GM19372 (cell line): ENCODE measurements around the gene PNN.
"Not testable (repeated sequence)": the region's sequence is repeated elsewhere in the genome, so short reads cannot be mapped to it uniquely, and the experiment has no call there.

ENCODE experiments used
- ATAC-seq: cut with Tn5 transposase; IDR thresholded peaks from one replicate; pipeline ENCODE4 v1.9.1; 2021; ENCODE audit warnings: mild to moderate bottlenecking, low read depth, moderate library complexity; ENCODE audit not compliant: unreplicated experiment

Gene PNN

DNA sequence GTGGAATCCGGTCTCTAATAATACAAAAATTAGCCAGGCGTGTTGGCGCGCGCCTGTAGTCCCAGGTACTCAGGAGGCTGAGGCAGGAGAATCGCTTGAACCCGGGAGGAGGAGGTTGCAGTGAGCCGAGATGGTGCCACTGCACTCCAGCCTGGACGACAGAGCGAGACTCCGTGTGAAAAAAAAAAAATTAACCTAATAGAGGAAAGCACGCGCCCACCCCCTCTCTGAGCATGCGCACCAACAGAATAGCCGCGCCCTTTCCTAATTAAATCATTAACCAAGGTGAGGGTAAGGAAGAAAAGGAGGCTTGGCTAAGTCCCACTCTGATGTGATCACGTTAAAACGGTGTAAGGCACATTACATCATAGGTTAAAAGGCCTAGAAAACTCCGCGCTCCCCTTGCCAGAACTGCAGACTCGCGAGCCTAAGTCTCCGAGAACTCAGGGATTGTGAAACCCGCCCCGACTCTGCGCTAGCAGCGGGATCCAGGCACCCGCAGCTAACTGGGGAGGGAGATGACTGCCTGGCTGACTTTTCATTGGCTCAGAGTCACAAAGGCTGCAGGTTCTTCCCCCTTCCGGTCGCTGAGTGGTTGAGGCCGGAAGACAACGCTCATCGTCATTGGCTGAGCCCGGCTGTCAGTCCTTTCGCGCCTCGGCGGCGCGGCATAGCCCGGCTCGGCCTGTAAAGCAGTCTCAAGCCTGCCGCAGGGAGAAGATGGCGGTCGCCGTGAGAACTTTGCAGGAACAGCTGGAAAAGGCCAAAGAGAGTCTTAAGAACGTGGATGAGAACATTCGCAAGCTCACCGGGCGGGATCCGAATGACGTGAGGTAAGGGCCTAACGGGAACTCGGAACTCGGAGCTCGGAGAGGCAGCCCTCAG, at the start of gene PNN:
TSS of gene PNN (plus strand) at position 695 of the 885 bp plus-strand sequence. CDS start at position 721, 26 bp downstream.
- peak; percentile 88 for ATAC-seq

DNA sequence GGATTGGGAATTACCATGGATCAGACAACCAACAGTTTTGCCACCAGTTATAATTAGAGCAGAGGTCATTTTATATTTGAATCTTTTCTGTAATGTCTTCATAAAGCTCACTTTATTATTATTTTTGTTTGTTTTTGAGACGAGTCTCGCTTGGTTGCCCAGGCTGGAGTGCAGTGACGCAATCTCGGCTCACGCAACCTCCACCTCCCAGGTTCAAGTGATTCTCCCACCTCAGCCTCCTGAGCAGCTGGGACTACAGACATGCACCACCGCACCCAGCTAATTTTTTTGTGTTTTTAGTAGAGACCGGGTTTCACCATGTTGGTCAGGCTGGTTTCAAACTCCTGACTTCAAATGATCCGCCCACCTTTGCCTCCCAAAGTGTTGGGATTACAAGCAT, 37.2 kb upstream of the PNN start:
- ATAC-seq: not testable (repeated sequence)

DNA sequence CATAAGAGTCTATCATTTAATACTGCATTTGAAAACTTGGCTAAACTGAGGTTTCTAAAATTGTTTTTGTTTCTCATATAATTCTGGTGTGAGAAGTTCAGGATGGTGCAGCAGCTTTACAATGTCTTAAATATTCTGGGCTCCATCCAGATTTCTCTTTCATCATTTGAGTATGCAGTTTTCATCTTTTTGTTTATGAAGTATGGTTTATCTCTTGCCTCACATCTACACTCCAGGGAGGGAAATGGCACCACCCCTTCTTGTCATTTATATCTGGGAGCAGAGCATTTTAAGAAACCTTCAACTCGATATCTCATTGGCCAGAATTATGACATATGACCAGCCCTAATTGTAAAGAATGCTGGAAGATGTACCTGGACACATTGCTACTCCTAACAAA, 36.6 kb upstream of the PNN start:
- ATAC-seq: no peak

DNA sequence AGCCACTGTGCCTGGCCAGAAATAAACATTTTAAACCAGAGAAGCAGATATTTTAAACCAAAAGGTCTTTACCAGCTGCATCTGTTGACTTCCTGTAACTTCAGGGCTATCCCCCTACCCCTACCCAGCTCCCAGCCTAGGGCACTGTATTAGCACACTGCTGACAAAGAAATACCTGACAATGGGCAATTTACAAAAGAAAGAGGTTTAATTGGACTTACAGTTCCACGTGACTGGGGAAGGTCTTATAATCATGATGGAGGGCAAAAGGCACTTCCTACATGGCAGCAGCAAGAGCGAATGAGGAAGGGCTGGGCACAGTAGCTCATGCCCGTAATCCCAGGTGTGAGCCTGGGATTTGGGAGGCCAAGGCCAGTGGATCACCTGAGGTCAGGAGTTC, 34.9 kb upstream of the PNN start:
- no peak for ATAC-seq

DNA sequence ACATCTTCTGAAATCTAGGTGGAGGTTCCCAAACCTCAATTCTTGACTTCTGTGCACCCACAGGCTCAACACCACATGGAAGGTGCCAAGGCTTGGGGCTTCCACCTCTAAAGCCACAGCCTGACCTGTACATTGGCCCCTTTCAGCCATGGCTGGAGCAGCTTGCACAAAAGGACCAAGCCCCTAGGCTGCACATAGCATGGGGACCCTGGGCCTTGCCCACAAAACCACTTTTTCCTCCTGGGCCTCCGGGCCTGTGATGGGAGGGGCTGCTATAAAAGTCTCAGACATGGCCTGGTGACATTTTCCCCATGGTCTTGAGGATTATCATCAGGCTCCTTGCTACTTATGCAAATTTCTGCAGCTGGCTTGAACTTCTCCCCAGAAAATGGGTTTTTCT, 33.4 kb upstream of the PNN start:
- not testable (repeated sequence) for ATAC-seq

DNA sequence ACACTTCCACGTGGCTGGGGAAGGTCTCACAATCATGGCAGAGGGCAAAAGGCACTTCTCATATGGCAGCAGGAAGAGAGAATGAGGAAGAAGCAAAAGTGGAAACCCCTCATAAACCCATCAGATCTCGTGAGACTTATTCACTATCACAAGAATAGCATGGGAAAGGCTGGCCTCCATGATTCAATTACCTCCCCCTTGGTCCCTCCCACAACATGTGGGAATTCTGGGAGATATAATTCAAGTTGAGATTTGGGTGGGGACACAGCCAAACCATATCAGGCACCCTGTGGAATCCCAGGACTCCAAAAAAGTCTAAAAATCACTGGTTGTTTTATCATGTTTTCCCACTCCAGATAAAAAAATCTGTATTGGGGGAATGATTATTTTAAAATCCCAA, 31.8 kb upstream of the PNN start:
- ATAC-seq: not testable (repeated sequence)

DNA sequence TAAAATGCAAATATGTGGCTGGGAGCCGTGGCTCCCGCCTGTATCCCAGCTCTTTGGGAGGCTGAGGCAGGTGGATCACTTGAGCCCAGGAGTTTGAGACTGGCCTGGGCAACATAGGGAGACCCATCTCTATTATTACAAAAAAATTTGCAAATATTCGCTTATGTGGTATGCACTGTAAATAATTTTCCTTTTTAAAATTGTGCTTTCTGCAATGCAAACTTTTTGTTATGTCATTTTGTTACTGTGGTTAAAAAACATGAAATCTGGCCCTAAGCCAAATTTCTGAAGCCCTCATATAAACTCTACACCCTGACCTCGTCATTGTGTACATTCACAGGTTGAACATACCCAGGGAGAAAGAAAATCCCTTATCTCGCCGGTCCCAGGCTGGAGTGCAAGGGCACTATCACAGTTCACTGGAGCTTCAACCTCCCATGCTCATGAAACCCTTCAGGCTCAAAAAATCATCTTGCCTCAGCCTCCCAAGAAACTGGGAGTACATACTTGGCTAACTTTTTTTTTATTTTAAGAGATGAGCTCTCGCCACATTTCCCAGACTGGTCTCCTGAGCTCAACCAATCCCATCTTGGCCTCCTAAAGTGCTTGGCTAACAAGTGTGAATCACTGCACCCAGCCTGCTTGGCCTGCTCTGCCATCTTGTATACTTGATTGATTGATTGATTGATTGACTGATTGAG, 29.6 kb upstream of the PNN start:
- ATAC-seq: no peak

DNA sequence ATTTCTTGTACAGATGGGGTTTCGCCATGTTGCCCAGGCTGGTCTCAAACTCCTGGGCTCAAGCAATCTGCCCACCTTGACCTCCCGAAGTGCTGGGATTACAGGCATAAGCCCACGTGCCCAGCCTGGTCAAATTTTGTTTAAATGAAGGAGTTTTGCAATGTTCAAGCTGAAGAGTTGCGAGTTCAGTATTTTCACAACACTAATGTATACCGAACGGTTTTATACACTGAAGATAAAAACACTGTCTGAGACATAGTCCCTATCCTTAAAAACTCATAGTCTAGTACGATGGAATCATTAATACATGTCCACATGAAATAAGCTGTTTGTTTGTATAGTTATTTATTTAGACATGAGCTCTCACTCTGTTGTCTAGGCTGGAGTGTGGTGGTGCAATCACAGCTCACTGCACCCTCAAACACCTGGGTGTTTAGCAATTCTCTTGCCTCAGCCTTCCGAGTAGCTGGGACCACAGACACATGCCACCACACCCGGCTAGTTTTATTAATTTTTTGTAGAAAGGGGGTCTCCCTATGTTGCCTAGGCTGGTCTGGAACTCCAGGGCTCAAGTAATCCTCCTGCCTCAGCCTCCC, 20.4 kb upstream of the PNN start:
- no peak for ATAC-seq

DNA sequence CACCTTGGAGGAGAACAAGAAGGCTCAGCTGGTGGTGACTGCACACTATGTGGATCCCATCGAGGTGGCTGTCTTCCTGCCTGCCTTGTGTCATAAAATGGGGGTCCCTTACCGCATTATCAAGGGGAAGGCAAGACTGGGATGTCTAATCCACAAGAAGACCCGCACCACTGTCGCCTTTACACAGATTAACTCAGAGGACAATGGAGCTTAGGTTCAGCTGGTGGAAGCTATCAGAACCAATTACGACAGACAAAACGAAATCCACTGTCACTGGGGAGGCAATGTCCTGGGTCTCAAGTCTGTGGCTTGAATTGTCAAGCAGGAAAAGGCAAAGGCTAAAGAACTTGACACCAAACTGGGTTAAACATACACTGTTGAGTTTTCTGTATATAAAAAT, 17.6 kb upstream of the PNN start:
- ATAC-seq: no peak

DNA sequence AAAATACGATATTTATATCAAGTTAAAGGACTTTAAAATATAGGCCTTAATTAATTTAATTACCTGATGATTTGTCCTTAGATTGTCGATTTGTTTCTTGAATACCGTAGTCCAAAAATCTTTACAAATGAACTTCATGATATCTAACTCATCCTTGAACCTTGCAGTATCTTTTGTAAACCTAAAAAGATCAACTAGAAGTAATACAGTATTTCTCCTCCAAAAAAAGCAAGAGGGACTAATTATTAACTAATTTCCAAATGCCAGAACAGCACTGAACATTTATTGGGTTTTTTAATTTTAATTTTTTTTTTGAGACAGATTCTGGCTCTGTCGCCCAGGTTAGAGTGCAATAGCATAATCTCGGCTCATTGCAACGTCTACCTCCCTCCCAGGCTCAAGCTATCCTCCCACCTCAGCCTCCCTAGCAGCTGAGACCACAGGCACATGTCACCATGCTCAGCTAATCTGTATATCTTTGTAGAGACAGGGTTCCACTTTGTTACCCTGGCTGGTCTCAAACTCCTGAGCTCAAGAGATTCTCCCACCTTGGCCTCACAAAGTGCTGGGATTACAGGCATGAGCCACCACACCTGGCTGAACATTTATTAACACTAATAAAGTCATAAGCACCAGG, 16.7 kb upstream of the PNN start:
- ATAC-seq: no peak

DNA sequence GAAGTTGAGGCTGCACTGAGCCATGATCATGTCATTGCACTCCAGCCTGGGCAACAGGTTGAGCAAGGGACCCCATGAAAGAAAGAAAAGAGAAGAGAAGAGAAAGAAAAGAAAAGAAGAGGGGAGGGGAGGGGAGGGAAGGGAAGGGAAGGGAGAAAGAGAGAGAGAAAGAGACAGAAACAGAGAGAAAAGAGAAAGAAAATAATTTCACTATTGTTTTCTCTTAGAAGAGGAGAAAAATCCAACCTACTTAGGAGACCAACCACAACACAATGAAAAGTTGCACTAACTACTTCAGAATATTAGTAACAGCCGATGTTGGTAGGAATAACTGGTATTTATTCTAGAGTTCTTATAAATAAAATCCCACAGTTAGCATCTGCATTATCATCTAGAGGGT, 14.6 kb upstream of the PNN start:
- ATAC-seq: no peak

DNA sequence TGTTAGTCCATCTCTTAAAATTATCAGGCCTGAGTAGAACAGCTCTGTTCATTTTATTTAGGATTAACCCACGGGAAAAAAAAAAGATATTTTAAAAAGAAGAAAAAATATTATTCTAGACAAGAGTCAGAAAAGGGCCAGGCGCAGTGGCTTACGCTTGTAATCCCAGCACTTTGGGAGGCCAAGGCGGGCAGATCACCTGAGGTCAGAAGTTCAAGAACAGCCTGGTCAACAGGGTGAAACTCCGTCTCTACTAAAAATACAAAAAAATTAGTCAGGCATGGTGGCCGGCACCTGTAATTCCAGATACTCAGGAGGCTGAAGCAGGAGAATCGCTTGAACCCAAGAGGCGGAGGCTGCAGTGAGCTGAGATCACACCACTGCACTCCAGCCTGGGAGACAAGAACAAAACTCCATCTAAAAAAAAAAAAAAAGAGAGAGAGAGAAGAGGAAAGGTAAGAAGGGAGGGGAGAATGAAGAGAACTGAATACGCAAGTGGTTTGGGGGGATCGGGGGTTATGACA, 7.2 kb upstream of the PNN start:
- ATAC-seq: not testable (repeated sequence)

DNA sequence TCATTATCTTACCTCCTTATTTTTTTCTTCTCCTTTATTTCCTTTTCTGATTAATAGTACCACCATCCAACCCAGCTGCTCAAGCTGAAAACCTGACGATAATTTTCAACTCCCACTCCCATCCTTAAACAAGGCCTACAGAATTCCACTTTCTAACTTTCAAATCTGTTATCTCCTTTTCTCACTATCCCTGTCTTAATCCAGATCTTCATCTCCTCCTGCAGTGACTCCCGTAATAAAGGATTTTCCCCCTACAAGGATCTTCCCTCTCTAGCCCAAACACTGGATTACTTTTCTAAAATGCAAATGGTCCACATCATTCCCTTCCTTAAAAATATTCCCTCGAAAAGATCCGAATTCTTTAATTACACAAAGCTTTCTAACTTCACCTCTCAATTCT, 6.5 kb upstream of the PNN start:
- no peak for ATAC-seq

DNA sequence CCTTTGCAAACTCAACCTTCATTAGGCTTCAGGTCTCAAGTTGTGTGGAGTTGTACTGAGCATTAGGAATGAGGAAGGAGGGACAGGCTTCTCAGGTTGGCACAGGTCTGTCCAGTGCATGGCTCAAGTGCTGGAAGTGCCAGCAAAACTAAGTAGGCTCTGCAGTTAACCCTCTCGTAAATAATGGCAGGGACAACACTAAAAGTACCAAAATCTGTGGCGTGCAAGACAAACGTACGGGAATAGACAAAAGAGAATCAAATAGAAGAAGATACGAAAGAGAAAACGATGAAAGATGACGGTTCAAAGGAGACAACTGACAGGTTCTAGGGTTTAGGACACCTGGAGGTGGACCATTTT, 5.5 kb upstream of the PNN start:
- ATAC-seq: peak; percentile 4

DNA sequence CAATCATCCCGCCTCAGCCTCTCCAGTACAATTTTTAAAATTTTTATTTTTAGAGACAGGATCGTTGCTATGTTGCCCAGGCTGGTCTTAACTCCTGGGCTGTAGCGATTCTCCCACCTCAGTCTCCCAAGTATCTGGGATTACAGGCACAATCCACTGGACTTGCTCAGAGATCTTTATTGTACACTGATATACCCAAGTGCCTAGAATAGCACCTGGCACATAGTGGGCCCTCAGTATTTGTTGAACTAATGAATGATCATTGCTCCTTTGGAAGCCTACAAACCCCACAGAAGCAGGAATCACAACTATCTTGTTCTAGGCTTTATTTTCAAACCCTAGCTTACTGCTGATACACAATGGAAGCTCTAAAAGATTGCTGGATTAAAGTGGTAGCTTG, 1.9 kb upstream of the PNN start:
- ATAC-seq: no peak

DNA sequence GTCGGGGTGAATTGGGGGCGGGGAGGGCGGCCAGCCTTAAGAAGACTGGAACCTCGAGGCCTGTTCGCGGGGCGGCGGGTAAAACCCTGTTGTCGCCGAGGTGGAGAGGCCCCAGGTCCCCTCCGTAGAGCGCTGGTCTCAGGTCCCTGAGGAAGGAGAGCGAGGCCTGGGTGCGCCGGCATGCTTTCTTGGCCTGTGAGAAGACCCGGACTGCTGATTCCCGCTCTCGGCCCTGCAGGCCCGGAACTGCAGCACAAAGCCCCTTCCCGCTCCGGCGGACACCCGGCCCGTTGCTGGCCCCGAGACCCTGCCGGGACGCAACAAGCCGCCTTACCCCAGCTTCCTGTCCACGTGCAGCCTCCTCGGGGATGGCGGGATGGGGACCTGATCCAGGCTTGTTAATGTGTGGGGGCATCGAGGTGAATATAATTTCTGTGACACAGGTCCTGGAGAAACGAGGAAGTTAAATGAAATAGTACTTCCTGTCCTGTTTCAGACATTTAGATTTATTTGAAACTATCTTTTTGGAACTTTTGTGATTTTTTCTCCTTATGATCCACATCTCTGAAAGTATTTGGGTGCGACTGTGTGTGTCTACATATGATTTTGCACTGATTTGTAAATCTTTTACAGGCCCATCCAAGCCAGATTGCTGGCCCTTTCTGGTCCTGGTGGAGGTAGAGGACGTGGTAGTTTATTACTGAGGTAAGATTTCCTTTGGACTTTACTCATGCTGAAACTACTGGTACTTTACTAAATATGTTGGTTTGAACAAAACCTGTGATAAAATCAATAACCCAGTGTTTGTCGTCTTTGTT, 600 bp downstream of the PNN start:
- ATAC-seq: peak; percentile 4

DNA sequence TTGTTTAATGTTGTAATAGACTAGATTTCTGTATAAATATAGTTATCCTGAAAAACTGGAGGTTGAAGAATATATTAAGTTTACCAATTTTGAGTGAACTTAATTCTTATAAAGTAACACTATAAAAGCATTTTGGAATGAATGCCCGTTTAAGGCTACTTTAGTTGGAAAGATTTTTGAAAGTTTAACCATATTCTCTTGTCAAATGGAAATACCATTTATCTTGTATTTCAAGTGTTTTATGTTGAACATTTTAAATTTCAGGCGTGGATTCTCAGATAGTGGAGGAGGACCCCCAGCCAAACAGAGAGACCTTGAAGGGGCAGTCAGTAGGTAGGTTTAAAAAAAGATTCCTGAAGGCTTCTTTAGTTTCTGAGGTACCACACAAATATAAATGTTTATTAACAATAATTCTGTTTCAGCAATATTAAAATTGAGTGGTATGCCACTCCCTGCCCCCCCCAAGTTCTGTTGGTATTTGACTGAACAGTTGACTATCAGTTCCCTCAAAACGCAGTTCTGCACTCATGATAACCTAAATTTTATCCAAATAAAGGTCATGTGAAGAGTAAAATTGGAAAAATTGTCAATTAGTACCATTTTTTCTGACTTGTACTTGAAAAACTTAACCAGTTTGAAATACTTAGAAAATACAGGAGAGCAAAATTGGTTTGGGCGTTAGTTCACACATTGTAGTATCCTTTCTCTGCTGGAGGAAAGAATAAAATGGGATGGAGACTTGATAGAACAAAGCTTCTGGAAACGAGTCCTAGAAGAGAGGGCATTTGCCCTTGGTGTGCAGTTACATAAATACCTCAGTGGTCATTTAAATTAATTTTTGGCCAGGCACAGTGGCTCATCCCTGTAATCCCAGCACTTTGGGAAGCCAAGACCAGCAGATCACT, 1.5 kb downstream of the PNN start:
- ATAC-seq: no peak

DNA sequence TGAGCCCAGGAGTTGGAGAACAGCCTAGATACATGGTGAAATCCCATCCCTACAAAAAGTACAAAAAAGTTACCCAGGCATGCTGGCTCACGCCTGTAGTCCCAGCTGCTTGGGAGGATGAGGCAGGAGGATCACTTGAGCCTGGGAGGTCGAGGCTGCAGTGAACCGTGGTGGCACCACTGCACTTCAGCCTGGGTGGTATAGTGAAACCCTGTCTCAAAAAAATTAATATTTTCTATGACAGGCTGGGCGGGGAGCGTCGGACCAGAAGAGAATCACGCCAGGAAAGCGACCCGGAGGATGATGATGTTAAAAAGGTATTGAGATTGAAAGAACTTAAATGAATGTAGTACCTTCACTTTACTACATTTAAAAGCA, 2.1 kb downstream of the PNN start:
- ATAC-seq: no peak

DNA sequence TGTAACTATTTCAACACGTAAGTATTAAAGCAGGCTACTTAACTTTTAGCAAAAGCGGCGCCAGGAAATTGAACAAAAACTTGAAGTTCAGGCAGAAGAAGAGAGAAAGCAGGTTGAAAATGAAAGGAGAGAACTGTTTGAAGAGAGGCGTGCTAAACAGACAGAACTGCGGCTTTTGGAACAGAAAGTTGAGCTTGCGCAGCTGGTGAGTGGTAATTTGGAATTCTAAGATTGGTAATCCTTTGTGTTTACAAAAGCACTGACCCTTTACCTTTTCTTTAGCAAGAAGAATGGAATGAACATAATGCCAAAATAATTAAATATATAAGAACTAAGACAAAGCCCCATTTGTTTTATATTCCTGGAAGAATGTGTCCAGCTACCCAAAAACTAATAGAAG, 4.0 kb downstream of the PNN start:
- ATAC-seq: no peak
